ENCODE data around the gene PPP1R14D. TPM values are rescaled to one million over a fixed set of nuclear protein-coding genes. Genes with fewer than 3 reads are reported as not detected.

The PPP1R14D gene
- total RNA-seq, 1 experiment from 2014 or later, result 0.65 TPM

- no peaks in the 10 kb centered on the region for H3K9me3 ChIP-seq (ENCODE audit: insufficient read depth, low read depth)
- H3K4me1 ChIP-seq (replicated peaks; ENCODE audit: insufficient read depth), result peaks cover 31% of the 10 kb centered on the region
- peak; percentile 72 to 77 for DNase-seq
- intact Hi-C loops (cut with micrococcal nuclease; ENCODE audit: unreplicated experiment), result loop anchor here (1.0 kb wide), 1 partner anchor 10 kb away; no protein-coding TSS in a partner anchor
- POLR2A ChIA-PET (ENCODE audit: unreplicated experiment), result interaction anchor here (0.6 to 0.7 kb wide), 2 partner anchors 8 to 11 kb away, joined by 4 to 8 read pairs; no protein-coding TSS in a partner anchor
- H3K27ac ChIP-seq, result peak overlapping the region; percentile 93
- H3F3A ChIP-seq (ENCODE audit: insufficient read depth, low read depth), result peaks cover 23% of the 10 kb centered on the region
- no peak overlapping the region for H2AFZ ChIP-seq
- no peaks in the 10 kb centered on the region for H3K27me3 ChIP-seq (ENCODE audit: insufficient read depth, low read depth)
- peaks cover 83% of the 10 kb centered on the region for H3K79me2 ChIP-seq (ENCODE audit: low read depth)
- H3K36me3 ChIP-seq (ENCODE audit: low read depth), result no peaks in the 10 kb centered on the region
- TF ChIP-seq CTCF (conservative IDR thresholded peaks at IDR 0.05) (no peak), EZH2 (IDR thresholded peaks at IDR 0.05; ENCODE audit: low read depth) (no peak)
- CTCF ChIA-PET, result interaction anchor here (0.5 to 1.7 kb wide), 5 partner anchors 10 to 1744 kb away, joined by 3 to 7 read pairs (median 4); no protein-coding TSS in a partner anchor
- H3K4me2 ChIP-seq, result peak overlapping the region; percentile 100
- peak overlapping the region; percentile 71; the same call in 1 of the 2 replicates for H3K4me3 ChIP-seq
- no TSS peak for BruUV-seq (replicated peaks)
- 0 out of 2 replicates have a peak, but pooled peaks cover 5% of the 10 kb centered on the region for H4K20me1 ChIP-seq (ENCODE audit: insufficient read depth)
- no peaks in the 10 kb centered on the region for H3K9me2 ChIP-seq (ENCODE audit: insufficient read depth)
These were observed 18.9 kb upstream of the PPP1R14D start for GRCh38 chr15:40847223-40847961.

- Histone ChIP-seq H3K9me3 (ENCODE audit: insufficient read depth, low read depth) (no peaks in the 10 kb centered on the region), H3K4me3 (peak overlapping the region; percentile 71; the same call in 1 of the 2 replicates), H3K36me3 (ENCODE audit: low read depth) (no peaks in the 10 kb centered on the region; the same call in 1 of the 2 replicates), H3K27ac (peak overlapping the region; percentile 93), H3K9me2 (ENCODE audit: insufficient read depth) (no peaks in the 10 kb centered on the region), H3K4me1 (replicated peaks; ENCODE audit: insufficient read depth) (peaks cover 31% of the 10 kb centered on the region), H3K27me3 (ENCODE audit: insufficient read depth, low read depth) (no peaks in the 10 kb centered on the region), H3K79me2 (ENCODE audit: low read depth) (peaks cover 83% of the 10 kb centered on the region), H2AFZ (no peak overlapping the region), H4K20me1 (ENCODE audit: insufficient read depth) (0 out of 2 replicates have a peak, but pooled peaks cover 5% of the 10 kb centered on the region), H3K4me2 (peak overlapping the region; percentile 100), H3F3A (ENCODE audit: insufficient read depth, low read depth) (peaks cover 23% of the 10 kb centered on the region)
- intact Hi-C loops (cut with micrococcal nuclease; ENCODE audit: unreplicated experiment), result loop anchor here (1.0 kb wide), 3 partner anchors 10 to 60 kb away; no protein-coding TSS in a partner anchor
- TF ChIP-seq EZH2 (IDR thresholded peaks at IDR 0.05; ENCODE audit: low read depth) (no peak), CTCF (conservative IDR thresholded peaks at IDR 0.05) (no peak)
- DNase-seq, result no peak
- POLR2A ChIA-PET (ENCODE audit: unreplicated experiment), result interaction anchor here (0.6 kb wide), 1 partner anchor 8 kb away, joined by 4 read pairs; no protein-coding TSS in a partner anchor
- BruUV-seq (replicated peaks), result no TSS peak
- CTCF ChIA-PET, result interaction anchor here (0.5 to 1.7 kb wide), 4 partner anchors 10 to 1744 kb away, joined by 3 to 7 read pairs (median 6); no protein-coding TSS in a partner anchor
These were observed 18.3 kb upstream of the PPP1R14D start for GRCh38 chr15:40846841-40847222.

GRCh38 chr15:40845511-40846284, 17.2 kb upstream of the PPP1R14D start:
- no peak overlapping the region for H2AFZ ChIP-seq
- H3K79me2 ChIP-seq (ENCODE audit: low read depth), result peaks cover 75% of the 10 kb centered on the region
- ChIA-PET POLR2A (ENCODE audit: unreplicated experiment) (no interaction called here), CTCF (interaction anchor here (0.6 to 1.7 kb wide), 4 partner anchors 11 to 166 kb away, joined by 3 to 7 read pairs (median 4); no protein-coding TSS in a partner anchor)
- 0 out of 2 replicates have a peak, but pooled peaks cover 5% of the 10 kb centered on the region for H4K20me1 ChIP-seq (ENCODE audit: insufficient read depth)
- peak; percentile 85 to 90 for DNase-seq
- intact Hi-C loops (cut with micrococcal nuclease; ENCODE audit: unreplicated experiment), result loop anchor here (1.0 kb wide), 2 partner anchors 19 to 58 kb away; no protein-coding TSS in a partner anchor
- TF ChIP-seq EZH2 (IDR thresholded peaks at IDR 0.05; ENCODE audit: low read depth), result no peak
- TF ChIP-seq CTCF (conservative IDR thresholded peaks at IDR 0.05), result no peak
- H3K9me2 ChIP-seq (ENCODE audit: insufficient read depth), result no peaks in the 10 kb centered on the region
- no peaks in the 10 kb centered on the region; the same call in 1 of the 2 replicates for H3K36me3 ChIP-seq (ENCODE audit: low read depth)
- peak overlapping the region; percentile 100 for H3K4me2 ChIP-seq
- no TSS peak for BruUV-seq (replicated peaks)
- peaks cover 31% of the 10 kb centered on the region for H3K4me1 ChIP-seq (replicated peaks; ENCODE audit: insufficient read depth)
- no peaks in the 10 kb centered on the region for H3K27me3 ChIP-seq (ENCODE audit: insufficient read depth, low read depth)
- no peaks in the 10 kb centered on the region for H3K9me3 ChIP-seq (ENCODE audit: insufficient read depth, low read depth)
- H3K4me3 ChIP-seq, result peak overlapping the region; percentile 71
- H3F3A ChIP-seq (ENCODE audit: insufficient read depth, low read depth), result peaks cover 23% of the 10 kb centered on the region
- H3K27ac ChIP-seq, result peak overlapping the region; percentile 93
